ENCODE measurements around the gene HGD. TPM values are rescaled to one million over a fixed set of nuclear protein-coding genes. Genes with fewer than 3 reads are reported as not detected.

Gene HGD
- total RNA-seq, 1 experiment from 2014 or later = 1.5 TPM

DNA sequence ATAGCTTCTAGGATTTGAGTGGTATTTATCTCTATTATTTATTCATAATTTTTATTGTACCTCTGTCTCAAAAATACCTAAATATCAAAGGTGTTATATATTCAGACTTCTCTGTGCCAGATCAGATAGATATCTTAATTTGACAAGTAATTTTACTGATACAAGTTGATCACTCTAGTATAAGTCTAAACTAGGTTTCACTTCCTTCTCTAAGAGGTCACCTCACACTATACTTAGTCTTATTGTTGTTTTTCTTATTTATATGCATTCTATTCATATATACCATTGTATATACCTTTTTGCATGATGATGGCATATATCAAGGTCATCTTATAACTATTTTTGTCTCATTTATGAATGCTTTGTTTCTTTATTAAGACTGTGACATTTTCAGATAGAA, 26.4 kb upstream of the HGD start:
- TF ChIP-seq PRRX2 (CRISPR knock-in tag; IDR thresholded peaks at IDR 0.05) (no peak), E2F5 (CRISPR knock-in tag; IDR thresholded peaks at IDR 0.05) (no peak), MYBL2 (CRISPR knock-in tag; IDR thresholded peaks at IDR 0.05) (no peak), OVOL2 (CRISPR knock-in tag; IDR thresholded peaks at IDR 0.05; ENCODE audit: borderline replicate concordance) (no peak), TEAD4 (CRISPR knock-in tag; IDR thresholded peaks at IDR 0.05) (no peak), ZNF138 (CRISPR knock-in tag; conservative IDR thresholded peaks at IDR 0.05) (no peak), EMX1 (CRISPR knock-in tag; IDR thresholded peaks at IDR 0.05) (no peak), ATF6 (CRISPR knock-in tag; IDR thresholded peaks at IDR 0.05) (no peak), ZSCAN18 (CRISPR knock-in tag; IDR thresholded peaks at IDR 0.05) (no peak)
- TF ChIP-seq, protein P1, sequence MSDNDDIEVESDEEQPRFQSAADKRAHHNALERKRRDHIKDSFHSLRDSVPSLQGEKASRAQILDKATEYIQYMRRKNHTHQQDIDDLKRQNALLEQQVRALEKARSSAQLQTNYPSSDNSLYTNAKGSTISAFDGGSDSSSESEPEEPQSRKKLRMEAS (CRISPR knock-in tag; IDR thresholded peaks at IDR 0.05) = no peak
- H3K4me1 Mint-ChIP-seq = peaks cover 6% of the 10 kb centered on the region; the same call in 1 of the 2 replicates
- H3K4me3 Mint-ChIP-seq = no peak overlapping the region
- POLR2A ChIA-PET = no interaction called here
- ATAC-seq = no peak
- no peaks in the 10 kb centered on the region for H3K27me3 Mint-ChIP-seq (ENCODE audit: low read depth)
- CTCF ChIA-PET = no interaction called here
- H3K36me3 Mint-ChIP-seq = peaks cover 8% of the 10 kb centered on the region
- H3K27ac Mint-ChIP-seq = no peak overlapping the region
- H3K9me3 Mint-ChIP-seq = peaks cover 5% of the 10 kb centered on the region
- no peak for DNase-seq (ENCODE audit: low spot score)

GRCh38 chr3:120706950-120707349, 24.9 kb upstream of the HGD start:
- peaks cover 16% of the 10 kb centered on the region for H3K36me3 Mint-ChIP-seq
- no peak for DNase-seq (ENCODE audit: low spot score)
- H3K27me3 Mint-ChIP-seq (ENCODE audit: low read depth) = no peaks in the 10 kb centered on the region
- ATAC-seq = no peak
- no peak overlapping the region for H3K4me3 Mint-ChIP-seq
- peaks cover 3% of the 10 kb centered on the region; the same call in 1 of the 2 replicates for H3K4me1 Mint-ChIP-seq
- peaks cover 12% of the 10 kb centered on the region for H3K9me3 Mint-ChIP-seq
- TF ChIP-seq ETV6 (CRISPR knock-in tag; IDR thresholded peaks at IDR 0.05) (no peak), MYBL2 (CRISPR knock-in tag; IDR thresholded peaks at IDR 0.05) (no peak), KAT7 (CRISPR knock-in tag; IDR thresholded peaks at IDR 0.05; ENCODE audit: borderline replicate concordance) (no peak), CBFB (CRISPR knock-in tag; IDR thresholded peaks at IDR 0.05; ENCODE audit: low read depth) (no peak), HMGA2 (CRISPR knock-in tag; IDR thresholded peaks at IDR 0.05) (no peak), OVOL2 (CRISPR knock-in tag; IDR thresholded peaks at IDR 0.05; ENCODE audit: borderline replicate concordance) (no peak), ATF6 (CRISPR knock-in tag; IDR thresholded peaks at IDR 0.05) (no peak), TP53 (CRISPR knock-in tag; IDR thresholded peaks at IDR 0.05) (no peak), PRRX2 (CRISPR knock-in tag; IDR thresholded peaks at IDR 0.05) (no peak), CREB1 (CRISPR knock-in tag; IDR thresholded peaks at IDR 0.05) (no peak), SMAD3 (CRISPR knock-in tag; IDR thresholded peaks at IDR 0.05; ENCODE audit: borderline replicate concordance) (no peak), MXD4 (CRISPR knock-in tag; IDR thresholded peaks at IDR 0.05; ENCODE audit: borderline replicate concordance) (no peak), ZMAT4 (CRISPR knock-in tag; IDR thresholded peaks at IDR 0.05) (no peak), TEAD1 (CRISPR knock-in tag; IDR thresholded peaks at IDR 0.05) (no peak)
- TF ChIP-seq, protein P1 (CRISPR knock-in tag; IDR thresholded peaks at IDR 0.05) = no peak
- TF ChIP-seq, protein P2, sequence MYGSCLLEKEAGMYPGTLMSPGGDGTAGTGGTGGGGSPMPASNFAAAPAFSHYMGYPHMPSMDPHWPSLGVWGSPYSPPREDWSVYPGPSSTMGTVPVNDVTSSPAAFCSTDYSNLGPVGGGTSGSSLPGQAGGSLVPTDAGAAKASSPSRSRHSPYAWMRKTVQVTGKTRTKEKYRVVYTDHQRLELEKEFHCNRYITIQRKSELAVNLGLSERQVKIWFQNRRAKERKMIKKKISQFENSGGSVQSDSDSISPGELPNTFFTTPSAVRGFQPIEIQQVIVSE (CRISPR knock-in tag; IDR thresholded peaks at IDR 0.05; ENCODE audit: borderline replicate concordance) = no peak
- H3K27ac Mint-ChIP-seq = no peak overlapping the region
- CTCF ChIA-PET = no interaction called here
- POLR2A ChIA-PET = no interaction called here

Data from WTC11 (cell line).